ENCODE results near the gene OR6C75.
"Not testable (repeated sequence)": the region's sequence is repeated elsewhere in the genome, so short reads cannot be mapped to it uniquely, and the experiment has no call there.

Gene OR6C75

DNA sequence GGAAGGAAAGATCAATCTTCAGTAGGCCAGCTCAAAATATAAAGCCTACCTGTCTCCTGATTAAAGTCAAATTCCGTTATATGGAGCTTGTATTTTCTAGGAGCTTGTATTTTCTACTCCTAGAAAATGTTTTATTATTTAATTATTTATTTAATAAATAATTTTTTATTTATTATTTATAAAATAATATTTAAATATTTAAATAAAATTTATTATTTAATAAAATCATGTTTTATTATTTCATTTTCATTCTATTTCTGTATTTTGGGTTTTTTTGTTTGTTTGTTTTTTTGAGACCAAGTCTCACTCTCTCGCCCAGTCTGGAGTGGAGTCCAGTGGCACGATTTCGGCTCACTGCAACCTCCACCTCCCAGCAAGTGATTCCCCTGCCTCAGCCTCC lies 9.7 kb downstream of the OR6C75 start:
- TF ChIP-seq, protein P1, sequence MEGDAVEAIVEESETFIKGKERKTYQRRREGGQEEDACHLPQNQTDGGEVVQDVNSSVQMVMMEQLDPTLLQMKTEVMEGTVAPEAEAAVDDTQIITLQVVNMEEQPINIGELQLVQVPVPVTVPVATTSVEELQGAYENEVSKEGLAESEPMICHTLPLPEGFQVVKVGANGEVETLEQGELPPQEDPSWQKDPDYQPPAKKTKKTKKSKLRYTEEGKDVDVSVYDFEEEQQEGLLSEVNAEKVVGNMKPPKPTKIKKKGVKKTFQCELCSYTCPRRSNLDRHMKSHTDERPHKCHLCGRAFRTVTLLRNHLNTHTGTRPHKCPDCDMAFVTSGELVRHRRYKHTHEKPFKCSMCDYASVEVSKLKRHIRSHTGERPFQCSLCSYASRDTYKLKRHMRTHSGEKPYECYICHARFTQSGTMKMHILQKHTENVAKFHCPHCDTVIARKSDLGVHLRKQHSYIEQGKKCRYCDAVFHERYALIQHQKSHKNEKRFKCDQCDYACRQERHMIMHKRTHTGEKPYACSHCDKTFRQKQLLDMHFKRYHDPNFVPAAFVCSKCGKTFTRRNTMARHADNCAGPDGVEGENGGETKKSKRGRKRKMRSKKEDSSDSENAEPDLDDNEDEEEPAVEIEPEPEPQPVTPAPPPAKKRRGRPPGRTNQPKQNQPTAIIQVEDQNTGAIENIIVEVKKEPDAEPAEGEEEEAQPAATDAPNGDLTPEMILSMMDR (IDR thresholded peaks at IDR 0.05; ENCODE audit: low read depth, low read length) = no peak
- no peak for DNase-seq (ENCODE audit: extremely low read depth, low read depth)

DNA sequence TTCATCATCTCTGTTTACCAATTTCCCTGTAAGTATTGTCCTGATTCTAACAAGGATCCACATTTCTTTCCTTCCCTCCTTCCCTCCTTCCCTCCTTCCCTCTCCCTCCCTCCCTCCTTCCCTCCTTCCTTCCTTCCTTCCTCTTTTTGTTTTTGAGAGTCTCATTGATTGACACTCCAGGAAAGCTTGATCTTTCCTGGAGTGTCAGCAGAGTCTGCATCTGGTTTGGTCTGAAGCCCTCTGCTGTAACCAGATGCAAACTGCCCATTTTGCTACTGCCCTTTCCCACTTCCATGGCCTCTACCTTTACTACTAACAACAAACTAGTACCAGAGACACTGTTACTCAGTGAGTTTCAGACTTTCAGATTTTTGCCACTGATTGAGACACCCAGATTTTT lies 23.1 kb downstream of the OR6C75 start:
- TF ChIP-seq, protein P1 (IDR thresholded peaks at IDR 0.05; ENCODE audit: low read depth, low read length) = no peak
- DNase-seq (ENCODE audit: extremely low read depth, low read depth) = no peak

DNA sequence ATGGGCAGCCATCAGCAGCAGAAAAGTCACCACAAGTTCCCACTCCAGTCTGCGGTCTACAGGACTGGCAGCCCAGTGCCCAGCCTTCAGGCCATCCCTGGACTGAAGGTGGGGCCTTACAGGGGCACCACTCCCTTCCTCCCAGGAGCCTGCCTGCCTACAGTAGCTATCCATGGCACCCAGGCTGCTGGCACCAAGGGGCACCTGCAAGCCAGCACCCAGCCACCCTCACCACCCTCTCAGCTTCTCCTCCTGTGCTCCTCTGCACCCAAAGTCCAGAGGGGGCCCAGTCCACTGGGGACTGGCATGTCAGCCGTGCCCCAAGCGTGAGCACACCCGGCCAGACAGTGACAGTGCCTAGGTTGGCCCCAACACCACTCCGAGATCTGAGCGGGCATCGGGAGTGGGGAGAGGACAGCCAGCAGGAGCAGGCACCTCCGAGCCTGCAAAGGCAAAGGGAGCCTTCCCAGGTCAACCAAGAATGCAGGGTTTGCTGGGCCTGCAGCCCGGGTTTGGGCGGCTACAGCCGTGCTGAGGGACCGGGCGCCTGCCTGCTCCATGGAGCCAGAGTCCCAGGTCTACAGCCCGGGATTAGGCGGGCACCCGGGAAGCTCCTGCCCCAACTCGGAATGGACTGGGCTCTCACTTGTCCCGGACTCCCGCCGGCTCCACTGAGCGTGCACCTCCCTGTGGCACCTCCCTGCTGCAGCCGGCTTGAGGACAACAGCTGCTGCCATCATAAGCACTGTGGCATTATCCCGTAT lies 29.4 kb downstream of the OR6C75 start:
- no peak for DNase-seq (ENCODE audit: extremely low read depth, low read depth)
- TF ChIP-seq, protein P1 (IDR thresholded peaks at IDR 0.05; ENCODE audit: low read depth, low read length) = no peak

DNA sequence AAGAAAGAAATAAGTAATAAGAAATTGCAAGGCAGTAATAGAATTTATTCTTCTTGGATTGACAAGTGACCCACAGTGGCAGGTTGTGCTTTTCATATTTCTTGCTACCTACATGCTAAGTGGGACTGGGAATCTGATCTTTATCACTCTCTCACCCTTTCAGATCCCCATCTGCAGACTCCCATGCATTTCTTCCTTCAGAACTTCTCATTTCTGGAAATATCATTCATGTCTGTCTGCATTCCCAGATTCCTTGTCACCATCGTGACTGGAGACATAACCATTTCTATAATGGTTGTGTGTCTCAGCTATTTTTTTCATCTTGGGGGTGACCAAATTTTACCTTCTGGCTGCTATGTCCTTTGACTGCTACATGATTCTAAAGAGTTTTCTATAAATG lies 33.6 kb downstream of the OR6C75 start:
- DNase-seq (ENCODE audit: extremely low read depth, low read depth) = no peak
- TF ChIP-seq, protein P1 (IDR thresholded peaks at IDR 0.05; ENCODE audit: low read depth, low read length) = no peak

DNA sequence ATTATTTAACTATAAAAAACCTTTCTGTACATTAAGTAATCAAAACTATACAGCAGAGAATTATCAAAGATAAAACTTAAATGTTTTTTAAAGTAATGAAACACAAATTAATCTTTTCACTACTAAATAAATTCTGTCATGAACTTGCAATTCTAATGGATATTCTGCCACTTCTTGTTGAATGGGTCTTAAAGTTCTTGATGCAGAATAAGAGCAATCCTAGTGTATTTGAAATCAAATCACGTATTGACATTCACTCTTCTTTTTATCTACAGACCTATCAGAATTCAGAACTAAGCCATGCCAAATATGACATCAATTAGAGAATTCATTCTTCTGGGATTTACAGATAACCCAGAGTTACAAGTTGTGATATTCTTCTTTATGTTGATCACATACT lies 37.5 kb downstream of the OR6C75 start, which contains the start of gene OR6C65:
Gene OR6C65 (plus strand): TSS at position 301 of the 400 bp plus-strand sequence. CDS start 0 bp downstream, at position 301.
- no peak for DNase-seq (ENCODE audit: extremely low read depth, low read depth)
- TF ChIP-seq, protein P1 (IDR thresholded peaks at IDR 0.05; ENCODE audit: low read depth, low read length) = no peak

DNA sequence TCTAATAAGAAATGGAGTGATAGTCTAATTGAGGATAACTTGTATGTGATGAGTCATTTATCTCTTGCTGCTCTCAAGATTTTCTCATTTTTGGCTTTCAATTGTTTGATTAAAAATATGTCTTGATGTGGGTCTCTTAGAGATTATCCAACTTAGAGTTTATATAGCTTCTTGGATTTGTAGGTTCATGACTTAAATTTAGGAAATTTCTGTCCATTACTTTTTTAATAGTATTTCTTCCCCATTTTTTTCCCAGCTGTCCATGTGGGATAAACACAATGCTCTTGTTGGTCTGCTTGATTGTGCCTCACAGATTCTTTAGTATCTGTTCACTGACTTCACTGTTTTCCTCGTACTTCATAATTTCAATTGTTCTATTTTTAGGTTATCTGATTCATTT lies 45.1 kb downstream of the OR6C75 start:
- TF ChIP-seq, protein P1 (IDR thresholded peaks at IDR 0.05; ENCODE audit: low read depth, low read length) = no peak
- no peak for DNase-seq (ENCODE audit: extremely low read depth, low read depth)

DNA sequence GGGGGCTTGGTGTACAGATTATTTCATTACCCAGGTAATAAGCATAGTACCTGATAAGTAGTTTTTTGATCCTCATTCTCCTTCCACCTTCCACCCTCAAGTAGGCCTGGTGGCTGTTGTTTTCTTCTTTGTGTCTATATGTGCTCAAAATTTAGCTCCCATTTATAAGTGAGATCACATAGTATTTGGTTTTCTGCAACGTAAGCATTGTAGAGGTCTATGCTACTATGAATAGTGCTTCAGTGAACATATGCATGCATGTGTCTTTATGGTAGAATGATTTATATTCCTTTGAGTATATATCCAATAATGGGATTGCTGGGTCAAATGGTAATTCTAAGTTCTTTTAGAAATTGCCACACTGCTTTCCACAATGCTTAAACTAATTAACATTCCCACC lies 46.4 kb downstream of the OR6C75 start:
- not testable (repeated sequence) for DNase-seq (ENCODE audit: extremely low read depth, low read depth)

DNA sequence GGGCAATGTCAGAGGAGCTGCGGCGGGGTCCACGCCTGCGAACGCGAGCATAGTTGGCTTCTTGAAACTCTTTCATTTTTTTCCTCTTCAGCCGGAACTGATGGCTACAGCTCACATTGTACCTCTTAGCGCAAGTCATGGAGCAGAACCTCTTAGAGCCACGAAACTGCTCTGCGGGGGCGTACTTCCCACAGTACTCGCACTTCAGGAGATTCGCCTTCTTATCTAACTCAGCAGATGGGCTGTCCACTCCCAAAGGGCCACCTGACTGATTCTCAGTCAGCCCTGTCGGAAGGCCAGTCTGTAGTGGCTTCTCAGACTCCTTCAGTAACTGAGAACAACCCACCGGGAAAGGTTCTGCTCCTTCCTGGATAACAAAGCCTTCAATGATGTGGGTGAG lies 49.4 kb downstream of the OR6C75 start:
- DNase-seq (ENCODE audit: extremely low read depth, low read depth) = not testable (repeated sequence)

DNA sequence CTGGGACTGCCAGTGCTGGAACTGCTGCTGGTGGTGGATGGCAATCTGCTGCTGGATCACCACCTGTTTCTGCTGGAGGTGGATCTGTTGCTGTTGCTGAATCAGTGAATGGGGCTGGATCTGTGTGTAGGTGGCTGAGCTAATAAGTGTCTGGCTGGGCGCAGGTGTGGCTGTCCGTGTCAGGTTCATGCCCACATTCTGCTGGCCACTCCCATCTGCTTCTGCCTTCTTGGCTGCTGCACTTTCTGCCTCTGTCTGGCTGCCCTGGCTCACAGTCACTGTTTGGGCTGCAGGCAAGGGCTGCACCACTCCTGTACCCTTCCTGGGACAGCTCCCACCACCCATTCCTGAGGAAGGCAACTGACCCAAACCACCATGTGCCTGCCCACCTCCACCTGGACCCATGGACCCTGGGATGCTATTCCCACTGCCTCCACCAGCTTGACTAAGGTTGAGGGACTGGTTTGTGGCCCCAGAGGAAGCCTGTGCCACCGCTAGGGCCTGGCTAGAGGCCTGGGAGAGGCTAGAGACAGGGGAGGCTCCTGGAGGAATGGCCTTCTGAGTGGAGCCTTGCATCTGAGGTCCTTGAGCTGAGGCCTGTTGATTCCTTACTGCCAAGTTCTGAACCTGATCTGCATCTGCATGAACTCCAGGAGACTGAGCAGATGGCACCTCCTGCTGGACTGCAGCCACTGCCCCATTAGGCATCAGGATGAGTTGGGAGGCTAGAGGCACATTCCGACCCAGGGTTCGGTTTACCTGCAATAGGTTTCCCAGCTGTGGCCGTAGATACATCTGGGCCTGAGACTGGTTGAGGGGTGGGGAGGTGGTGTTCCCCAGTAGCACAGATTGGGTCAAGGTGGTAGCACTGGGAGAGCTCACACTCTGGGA lies 51.0 kb downstream of the OR6C75 start:
- not testable (repeated sequence) for DNase-seq (ENCODE audit: extremely low read depth, low read depth)

DNA sequence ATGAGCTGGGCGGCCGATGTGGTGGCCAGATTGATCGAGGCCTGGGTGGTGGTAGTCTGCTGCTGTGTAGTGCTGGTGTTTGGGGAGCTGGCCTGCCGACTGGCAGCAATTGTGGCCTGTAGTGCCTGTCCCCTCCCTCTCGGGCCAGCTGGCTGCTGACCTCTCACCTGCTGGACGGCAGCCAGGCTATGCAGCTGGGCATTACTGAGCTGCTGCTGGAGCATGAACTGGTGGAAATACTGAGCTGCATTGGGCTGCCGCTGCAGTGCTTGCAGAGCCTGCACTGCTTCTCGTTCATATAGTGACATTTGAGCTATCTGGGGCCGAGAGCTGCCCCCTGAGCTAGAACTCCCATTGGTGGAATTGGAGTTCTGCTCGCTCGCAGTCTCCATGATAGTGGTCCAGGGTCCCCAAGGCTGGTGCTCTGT lies 51.6 kb downstream of the OR6C75 start:
- DNase-seq (ENCODE audit: extremely low read depth, low read depth) = not testable (repeated sequence)

DNA sequence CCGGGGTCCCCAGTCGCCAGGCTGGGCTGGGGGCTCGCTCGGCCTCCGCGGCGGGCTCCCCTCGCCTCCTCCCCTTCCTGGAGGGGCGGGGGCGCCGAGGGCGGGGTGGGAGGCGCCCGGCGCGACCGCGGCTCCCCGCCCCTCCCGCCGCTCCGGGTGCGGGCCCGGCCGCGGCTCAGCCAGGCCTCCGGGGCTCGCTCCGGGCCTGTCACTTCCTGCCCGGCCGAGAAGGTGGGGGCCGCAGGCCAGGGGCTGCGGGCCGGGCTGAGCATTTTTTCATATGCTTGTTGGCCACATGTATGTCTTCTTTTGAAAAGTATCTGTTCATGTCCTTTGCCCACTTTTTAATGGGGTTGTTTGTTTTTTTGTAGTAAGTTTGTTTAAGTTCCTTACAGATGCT lies 52.1 kb downstream of the OR6C75 start:
- DNase-seq (ENCODE audit: extremely low read depth, low read depth) = not testable (repeated sequence)

Measured in AG09319 (cell line).